HG02981 (cell line): Measurements from ENCODE around the gene MMP25.

Experiments used
- ATAC-seq: cut with Tn5 transposase; IDR thresholded peaks from one replicate; pipeline ENCODE4 v1.9.1; 2021; ENCODE audit warnings: mild to moderate bottlenecking, moderate library complexity; ENCODE audit not compliant: unreplicated experiment

Gene MMP25, protein sequence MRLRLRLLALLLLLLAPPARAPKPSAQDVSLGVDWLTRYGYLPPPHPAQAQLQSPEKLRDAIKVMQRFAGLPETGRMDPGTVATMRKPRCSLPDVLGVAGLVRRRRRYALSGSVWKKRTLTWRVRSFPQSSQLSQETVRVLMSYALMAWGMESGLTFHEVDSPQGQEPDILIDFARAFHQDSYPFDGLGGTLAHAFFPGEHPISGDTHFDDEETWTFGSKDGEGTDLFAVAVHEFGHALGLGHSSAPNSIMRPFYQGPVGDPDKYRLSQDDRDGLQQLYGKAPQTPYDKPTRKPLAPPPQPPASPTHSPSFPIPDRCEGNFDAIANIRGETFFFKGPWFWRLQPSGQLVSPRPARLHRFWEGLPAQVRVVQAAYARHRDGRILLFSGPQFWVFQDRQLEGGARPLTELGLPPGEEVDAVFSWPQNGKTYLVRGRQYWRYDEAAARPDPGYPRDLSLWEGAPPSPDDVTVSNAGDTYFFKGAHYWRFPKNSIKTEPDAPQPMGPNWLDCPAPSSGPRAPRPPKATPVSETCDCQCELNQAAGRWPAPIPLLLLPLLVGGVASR

DNA sequence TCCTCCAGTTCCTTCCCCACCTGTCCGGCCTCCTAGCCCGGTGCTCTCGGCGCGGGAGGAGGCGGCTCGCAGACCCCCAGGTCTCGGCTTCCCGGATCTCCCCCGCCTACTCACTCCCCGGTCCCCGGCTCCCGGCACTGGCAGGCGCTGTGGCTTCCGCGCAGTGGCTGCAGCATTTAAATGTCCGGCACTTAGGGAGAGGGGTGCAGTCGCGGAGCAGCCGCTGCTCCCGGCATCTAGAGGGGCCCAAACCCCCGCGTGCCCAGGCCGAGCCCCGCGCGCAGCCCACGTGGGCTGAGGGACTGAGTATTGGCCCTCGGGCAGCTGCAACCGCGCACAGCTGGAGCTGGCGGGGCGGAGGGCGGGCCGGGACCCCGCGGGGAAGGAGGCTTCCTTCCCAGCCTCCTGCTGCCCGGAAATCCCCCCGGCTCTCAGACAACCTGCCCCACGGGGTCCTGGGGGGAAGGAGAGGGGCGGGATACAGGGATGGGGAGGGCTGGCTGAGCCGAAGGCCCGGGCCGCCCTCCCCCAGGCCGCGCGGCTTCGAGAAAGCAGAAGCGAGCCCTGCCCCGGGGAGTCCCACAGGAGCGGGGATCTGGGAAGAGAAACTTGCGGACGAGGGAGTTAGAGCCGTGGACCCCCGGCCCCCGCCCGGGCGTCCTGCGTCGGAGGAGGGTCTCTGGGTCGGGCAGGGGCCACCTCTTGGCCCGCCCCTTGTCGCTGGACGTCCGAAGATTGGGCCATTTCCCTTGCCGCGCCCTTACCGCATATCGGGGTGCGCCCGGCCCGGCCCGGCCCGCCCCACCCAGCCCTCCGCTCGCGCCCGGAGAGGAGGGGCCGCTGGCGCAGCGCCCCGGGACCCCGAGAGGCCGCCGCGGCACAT, at the start of gene MMP25:
MMP25 (plus strand) TSS at position 804 of the 883 bp plus-strand sequence. CDS start 357 bp downstream, outside the sequence.
- no peak for ATAC-seq

DNA sequence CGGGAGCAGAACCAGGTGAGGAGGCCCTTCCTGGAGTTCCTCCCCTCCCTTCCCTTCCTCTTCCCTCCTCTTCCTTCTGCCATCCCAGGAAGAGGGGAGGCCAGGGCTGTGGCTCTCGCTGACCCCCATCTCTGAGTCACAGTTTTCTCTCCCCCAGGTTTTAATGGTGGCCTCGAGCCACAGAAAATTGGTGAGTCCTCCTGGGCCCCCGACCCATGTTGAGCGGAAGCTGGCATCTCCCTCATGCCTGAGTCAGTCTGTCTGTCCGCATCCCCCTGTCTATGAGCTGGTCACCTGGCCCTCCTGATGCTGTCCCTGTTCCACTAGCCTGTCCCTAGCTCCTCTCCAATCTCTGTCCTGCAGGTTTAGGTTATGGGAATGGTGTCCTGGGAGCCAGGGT, 46.4 kb upstream of the MMP25 start:
- ATAC-seq = no peak

DNA sequence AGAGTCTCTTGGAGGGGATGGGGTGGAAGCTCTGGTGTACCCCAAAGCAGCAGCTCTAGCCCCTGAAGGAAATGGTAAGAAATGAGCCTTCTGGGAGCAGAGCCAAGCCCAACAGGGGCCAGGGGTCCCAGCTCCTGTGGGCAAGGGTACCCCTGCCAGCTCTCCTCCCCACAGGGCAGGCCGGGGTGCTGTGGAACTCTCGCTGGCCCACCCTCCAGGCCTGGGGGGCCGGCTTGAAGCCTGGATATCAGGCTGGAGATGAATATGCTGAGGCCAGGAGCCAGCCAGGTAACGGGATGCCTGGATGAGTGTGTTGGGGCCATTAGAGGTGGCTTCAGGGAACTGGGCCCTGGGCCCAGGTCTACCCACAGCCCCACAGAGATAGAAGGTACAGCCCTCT, 45.8 kb upstream of the MMP25 start:
- no peak for ATAC-seq

DNA sequence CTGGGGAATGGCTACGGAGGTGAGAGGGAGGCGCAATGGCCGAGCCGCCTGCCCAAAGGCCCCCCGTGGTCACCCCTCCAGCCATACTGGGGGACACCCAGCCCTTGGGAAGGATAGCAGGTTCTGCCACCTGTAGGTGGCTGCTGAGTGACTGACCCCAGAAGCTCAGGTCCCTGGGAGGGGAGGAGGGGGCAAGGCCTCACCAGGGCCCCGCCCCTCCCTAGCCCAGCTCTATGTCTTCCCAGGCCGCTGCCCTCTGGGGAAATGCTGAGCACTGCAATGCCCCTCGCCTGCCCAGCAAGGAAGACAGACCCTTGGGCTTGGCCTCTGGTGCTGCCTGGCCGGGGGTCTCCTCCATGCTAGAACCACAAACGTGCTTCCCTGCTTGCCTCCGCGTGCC, 45.0 kb upstream of the MMP25 start:
- ATAC-seq = no peak

DNA sequence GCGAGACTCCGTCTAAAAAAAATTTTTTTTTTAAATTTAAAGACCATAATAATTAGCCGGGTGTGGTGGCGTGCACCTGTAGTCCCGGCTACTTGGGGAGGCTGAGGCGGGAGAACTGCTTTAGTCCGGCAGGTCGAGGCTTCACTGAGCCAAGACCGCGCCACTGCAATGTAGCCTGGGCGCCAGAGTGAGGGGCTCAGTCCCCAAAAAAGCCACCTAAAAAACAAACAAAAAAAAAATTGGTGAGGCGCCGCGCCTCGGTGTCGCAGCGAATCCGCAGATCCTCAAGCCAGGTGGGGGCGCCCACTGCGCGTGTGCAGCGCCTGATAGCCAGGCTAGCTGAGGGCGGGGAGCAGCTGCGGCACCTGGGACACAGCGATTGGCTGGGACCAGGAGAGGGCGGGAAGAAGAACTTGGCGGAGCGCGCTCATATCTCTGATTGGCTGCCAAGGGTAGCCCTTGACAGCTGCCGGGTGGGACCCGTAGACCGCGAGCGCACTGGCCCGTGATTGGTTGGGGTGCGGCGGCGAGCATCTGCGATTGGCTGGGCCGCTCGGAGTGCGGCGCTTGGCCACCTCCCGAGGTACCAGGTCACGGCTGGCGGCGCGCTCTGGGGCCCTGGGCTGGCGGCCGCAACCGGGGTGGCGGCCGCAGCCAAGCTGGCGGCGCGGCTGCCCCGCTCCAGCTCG, 42.6 kb upstream of the MMP25 start:
- ATAC-seq = peak; percentile 91

DNA sequence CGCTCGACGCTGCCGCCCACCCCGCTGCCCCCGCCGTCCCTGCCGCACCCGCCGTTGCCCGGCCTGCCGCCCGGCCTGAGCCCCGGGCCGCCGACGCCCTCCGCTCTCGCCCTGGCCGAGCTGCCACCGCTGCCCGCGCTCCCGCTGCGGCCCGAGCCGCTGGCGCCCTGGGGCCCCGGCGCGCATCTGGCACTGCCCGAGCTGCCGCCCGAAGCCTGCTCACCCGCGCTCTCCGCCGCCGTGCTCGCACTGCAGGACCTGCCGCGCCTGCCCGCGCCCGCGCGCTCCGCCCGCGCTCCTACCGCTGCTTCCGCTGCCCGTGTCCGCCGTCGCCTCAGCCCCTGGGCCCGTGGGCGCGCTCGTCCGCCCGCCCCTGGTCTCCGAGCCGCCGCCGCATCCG, 42.0 kb upstream of the MMP25 start:
- ATAC-seq = peak; percentile 4

DNA sequence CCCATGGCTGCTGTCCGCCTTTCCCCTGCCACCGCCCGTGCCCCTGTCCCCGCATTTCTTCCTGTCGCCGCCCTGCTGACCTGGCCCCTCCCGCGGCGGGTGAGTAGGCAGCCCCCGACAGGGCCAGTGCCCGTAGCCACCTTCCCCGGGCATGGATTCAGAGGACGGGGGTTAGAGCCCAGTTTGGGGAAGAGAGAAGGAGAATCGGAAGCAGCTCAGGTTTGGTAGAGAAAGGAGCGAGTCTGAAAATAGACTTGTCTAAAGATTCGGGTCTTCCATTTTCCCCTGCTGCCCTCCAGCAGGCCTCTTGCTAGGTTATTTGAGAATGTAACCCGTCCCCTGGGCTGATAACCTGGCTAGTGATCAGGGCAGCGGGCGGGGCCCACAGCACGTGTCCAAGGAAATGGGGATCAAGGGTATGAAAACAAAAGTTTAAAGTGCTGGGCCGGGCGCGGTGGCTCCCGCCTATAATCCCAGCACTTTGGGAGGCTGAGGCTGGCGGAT, 41.5 kb upstream of the MMP25 start:
- no peak for ATAC-seq

DNA sequence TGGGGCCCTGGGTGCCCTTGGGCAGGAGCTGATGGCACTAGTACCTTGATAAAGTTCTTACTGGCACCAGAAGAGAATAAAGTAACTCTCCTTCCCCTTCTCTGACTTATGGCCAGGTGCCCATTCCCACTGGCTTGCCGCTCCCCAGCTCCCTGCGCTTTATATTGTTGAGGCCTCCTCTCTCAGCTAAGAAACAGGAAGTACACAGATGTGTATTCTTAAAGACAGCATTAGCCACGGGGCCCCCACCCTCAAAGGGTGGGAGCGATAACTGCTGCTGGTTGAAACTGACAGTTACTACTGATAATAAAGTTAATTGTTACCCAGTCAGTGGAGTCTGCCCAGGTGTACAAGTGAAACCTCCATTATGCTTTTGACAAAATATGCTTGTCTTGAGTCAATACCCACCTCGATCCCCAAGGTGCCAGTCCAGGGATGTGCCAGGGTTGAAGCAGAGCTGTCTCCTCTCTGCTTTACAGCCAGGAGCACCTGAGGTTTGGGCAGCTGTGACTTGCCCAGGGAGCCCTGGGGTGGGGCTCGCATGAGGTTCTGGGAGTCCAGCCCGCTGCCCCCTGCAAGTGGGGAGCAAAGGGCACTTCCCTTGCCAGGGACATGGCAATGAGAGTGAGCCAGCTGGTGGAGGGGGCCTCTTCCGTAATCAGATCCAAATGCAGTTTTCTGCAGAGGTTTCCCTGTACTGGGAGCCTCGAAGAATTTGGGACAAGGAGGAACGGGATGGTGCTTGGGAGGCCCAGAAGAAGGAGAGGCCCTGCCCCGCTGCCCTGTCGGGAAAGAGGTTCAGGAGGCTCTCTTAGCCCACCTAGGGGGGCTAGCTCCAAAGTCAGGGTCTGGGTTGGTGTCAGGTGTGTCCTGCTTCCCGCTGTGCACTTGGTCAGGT, 39.1 kb upstream of the MMP25 start:
- no peak for ATAC-seq

DNA sequence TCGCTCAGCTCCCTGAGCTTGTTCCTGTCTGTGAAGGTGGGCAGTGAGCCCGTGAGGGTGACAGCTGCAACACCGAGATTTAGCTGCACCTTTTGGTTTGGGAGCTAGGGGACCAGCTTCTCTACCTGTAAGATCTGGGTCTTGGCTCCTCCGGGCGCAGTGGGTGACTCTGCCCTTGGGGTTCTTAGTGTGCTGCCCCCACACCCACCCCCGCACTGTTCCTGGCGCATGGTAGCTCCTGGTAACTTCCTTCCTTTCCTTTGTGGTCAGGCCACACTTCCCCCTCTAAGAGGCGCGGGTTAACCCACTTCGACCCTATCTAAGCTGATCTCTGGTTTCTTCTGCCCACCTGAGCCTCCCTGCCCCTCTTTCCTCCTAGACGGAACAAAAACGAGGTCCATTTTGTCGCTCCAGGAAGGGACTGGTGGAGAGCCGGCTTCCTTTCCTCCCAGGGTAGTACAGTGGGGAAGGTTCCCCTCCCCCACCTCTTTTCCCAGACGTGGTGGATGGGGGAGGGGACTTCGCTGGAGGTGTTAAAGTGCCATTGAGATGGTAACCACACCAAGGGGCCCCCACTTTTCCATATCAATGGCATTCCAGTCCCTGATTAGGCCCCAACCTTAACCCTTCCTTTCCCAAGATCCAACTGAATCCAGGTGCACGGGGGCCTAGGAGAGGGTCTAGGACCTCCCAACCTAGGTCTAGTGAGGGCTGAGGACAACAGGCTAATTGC, 38.2 kb upstream of the MMP25 start:
- ATAC-seq = no peak

DNA sequence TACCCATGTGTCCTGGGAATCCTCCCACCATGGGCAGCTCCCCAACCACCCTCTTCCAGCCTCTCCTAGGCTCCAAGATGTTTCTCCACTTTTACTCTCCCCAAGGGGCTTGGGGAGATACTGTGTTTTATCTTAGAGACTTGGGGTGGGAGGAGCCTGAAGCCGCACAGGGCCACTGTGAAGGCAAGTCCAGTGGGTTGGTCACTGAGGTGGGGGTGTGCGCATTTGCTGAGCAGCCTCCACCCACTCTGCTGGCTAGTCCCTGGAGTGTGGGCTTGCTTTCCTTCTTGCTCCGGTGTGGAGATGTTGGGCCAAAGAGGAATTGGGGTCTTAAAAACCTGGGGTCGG, 37.7 kb upstream of the MMP25 start:
- no peak for ATAC-seq

DNA sequence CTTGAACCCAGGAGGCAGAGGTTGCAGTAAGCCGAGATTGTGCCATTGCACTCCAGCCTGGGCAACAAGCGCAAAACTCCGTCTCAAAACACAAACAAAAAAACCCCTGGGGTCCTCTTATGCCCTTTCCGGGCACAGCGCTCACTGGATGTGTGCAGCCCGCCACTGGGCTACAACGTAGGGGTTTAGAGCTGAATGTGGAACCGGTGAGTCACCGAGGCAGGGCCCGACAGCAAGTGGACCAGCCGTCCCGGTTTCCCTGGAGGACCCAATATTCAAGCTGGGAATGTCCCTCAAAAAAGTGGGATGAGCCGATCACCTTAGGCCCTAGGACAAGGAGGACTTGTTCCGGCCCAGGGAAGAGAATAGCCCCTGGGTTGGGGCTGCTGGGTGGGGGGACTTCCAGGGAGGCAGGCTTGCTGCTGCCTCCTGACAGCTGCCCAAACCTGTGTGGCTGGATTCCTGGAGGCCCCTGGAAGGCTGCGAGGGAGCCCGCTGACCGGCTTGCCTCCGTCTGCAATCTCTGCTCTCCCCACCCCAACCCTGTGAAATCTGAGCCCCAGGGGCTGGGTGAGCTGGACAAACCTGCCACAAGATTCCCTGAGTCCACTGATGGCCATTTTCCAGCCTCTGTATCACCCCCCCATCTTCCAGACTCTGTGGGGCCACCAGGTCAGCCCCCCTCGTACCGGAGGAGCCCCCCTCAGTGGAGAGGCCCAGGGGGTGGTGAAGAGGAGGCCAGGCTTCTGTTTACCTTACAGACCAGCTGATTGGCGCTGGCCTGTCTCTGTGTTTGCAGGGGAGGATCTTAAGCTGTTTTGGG, 36.6 kb upstream of the MMP25 start:
- no peak for ATAC-seq

DNA sequence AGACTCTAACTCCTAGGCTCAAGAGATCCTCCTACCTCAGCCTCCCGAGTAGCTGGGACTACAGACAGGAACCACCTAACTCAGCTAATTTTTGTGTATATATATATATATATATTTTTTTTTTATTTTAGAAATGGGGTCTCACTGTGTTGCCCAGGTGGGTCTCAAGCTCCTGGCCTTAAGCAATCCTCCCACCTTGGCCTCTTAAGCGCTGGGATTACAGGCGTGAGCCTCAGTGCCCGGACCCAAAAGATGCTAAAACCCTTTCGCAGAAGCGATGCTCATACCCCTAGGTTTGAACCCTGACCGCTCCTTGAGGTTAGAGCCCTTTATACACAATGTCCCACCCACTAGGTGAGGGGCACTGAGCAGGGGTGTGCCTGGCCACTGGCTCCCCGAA, 35.9 kb upstream of the MMP25 start:
- no peak for ATAC-seq

DNA sequence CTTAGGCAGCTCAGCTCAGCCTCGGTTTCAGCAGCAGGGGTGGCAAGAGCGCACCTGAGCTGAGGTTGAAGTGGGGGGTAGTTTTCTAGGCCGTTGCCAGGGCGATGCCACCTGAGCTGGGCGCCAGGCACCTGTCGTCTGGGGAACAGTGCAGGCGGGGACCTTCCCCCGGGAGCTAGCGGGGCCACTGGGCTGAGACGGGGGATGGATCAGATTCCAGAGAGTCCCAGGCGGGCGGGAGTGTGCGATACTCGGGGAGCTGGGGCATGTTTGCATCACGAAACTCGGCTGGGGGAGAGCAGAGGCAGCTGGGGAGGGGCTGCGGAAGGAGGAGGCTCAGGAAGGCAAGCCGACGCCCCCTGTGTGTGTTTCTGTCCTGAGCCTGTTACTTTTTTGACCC, 34.1 kb upstream of the MMP25 start:
- ATAC-seq = no peak

DNA sequence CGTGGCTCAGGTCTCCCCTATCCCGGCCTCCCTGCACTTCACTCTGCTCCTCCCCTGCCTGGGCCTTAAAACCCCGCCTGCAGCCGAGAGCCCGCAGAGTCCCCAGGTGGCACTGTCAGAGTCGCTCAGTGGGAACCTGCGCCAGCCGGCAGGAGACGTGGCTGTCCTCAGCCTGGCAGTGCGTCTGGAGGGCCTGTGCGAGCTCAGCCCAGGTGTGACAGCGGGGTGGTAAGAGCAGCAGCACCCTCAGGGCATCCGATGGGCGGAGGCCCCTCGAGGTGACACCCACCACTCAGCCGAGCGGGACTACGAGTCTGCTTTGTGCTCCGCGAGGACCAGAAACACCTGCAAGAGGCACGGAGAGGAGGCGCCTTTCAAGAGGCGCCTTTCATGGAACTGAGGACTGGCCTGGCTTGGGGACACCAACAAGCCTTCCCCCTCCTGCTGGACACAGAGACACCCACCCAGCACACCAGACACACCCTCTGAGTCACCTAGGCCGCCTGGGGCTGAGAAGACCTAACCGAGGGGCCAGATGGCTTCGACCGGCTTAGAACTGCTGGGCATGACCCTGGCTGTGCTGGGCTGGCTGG, 33.4 kb upstream of the MMP25 start, which contains the start of gene CLDN9:
CLDN9 (plus strand) TSS at position 96 of the 593 bp plus-strand sequence; CDS start at position 536, 440 bp downstream.
- ATAC-seq = no peak

DNA sequence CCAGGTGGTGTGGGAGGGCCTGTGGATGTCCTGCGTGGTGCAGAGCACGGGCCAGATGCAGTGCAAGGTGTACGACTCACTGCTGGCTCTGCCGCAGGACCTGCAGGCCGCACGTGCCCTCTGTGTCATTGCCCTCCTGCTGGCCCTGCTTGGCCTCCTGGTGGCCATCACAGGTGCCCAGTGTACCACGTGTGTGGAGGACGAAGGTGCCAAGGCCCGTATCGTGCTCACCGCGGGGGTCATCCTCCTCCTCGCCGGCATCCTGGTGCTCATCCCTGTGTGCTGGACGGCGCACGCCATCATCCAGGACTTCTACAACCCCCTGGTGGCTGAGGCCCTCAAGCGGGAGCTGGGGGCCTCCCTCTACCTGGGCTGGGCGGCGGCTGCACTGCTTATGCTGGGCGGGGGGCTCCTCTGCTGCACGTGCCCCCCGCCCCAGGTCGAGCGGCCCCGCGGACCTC, 32.8 kb upstream of the MMP25 start:
- no peak for ATAC-seq

DNA sequence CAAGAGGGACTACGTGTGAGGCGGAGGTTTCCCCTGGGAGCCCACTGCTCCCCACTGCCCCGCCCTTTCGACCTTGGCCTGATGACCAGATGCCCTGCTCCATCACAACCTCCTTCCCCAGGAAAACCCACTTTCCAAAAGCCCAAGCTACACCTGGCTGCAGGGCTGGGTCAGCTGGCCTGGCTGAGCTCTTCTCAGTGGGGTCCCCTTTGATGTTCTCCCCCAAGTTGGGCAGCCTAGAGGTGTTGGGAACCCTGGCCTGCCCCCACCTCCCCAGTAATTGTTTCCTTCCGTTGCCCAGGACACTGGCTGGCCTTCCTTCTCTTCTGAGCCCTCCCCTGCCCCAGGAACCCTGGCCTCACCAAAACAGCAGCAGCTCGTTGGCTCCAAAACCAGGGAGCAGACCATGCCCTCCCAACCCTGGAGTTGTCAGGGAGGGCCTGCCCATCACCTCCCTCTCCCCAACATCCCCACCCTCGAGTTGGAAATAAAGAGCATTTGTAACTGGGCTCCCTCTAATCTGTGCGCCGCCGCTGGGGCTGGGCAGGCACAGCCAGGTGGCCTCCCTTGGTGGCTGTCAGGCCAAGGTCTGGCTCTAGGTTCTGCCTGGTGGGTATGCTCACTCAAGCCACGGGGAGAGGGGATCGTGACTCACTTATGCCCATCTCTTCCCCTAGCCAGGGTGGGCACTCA, 32.2 kb upstream of the MMP25 start:
- no peak for ATAC-seq

DNA sequence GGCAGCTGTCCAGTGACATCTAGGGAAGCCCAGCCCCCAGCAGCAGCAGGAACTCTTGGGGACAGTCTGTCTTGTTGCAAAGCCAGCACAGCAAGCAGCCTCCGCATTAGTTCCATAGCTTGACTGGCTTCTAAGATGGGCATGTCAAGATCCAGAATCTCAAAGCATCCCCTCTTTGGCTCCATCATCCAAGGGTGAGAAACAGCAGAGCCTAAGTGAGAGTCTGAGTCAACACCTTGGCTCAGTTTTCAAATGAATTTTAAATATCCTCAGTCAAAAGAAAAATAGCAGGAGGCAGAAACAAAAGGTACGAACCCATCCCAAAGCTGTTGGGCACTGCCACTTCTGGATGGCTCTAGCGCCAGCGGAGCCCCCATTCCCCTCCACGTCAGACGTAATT, 31.4 kb upstream of the MMP25 start:
- no peak for ATAC-seq
